ENCODE measurements around the gene ATG4C. TPM values are rescaled to one million over a fixed set of nuclear protein-coding genes. Genes with fewer than 3 reads are reported as not detected.
"Not testable (repeated sequence)": the region's sequence is repeated elsewhere in the genome, so short reads cannot be mapped to it uniquely, and the experiment has no call there.

Gene ATG4C
- polyA plus RNA-seq (ENCODE audit: insufficient read length in 3 of 3), result 10 to 100 TPM; 19.7 to 20.5 (median 20.3) TPM

- DNase-seq (ENCODE audit: low read depth in 3 of 3, low spot score in 2 of 3), result peak; percentile 93 to 95 (median 95)
Measured at GRCh38 chr1:62783736-62784508, at the start of gene ATG4C. Gene ATG4C, plus strand, starts transcription at chr1:62784132. Its CDS starts 19,655 bp downstream, at chr1:62803787.

- no peak for DNase-seq (ENCODE audit: low read depth in 3 of 3, low spot score in 2 of 3)
Measured at GRCh38 chr1:62735491-62736171, 48.3 kb upstream of the ATG4C start.

- not testable (repeated sequence) for DNase-seq (ENCODE audit: low read depth in 3 of 3, low spot score in 2 of 3)
Measured at GRCh38 chr1:62740701-62741100, 43.2 kb upstream of the ATG4C start.

GRCh38 chr1:62744611-62745577, 39.0 kb upstream of the ATG4C start:
- DNase-seq (ENCODE audit: low read depth in 3 of 3, low spot score in 2 of 3), result no peak

- DNase-seq (ENCODE audit: low read depth in 3 of 3, low spot score in 2 of 3), result peak; percentile 7 to 27 (median 16)
Measured at GRCh38 chr1:62746086-62746808, 37.7 kb upstream of the ATG4C start.

- DNase-seq (ENCODE audit: low read depth in 3 of 3, low spot score in 2 of 3), result no peak
Measured at GRCh38 chr1:62746809-62747138, 37.2 kb upstream of the ATG4C start.

- no peak for DNase-seq (ENCODE audit: low read depth in 3 of 3, low spot score in 2 of 3)
Measured at GRCh38 chr1:62753031-62753965, 30.6 kb upstream of the ATG4C start.

- DNase-seq (ENCODE audit: low read depth in 3 of 3, low spot score in 2 of 3), result not testable (repeated sequence)
Measured at GRCh38 chr1:62754938-62755337, 29.0 kb upstream of the ATG4C start.

GRCh38 chr1:62756255-62756884, 27.6 kb upstream of the ATG4C start:
- DNase-seq (ENCODE audit: low read depth in 3 of 3, low spot score in 2 of 3), result not testable (repeated sequence)

- DNase-seq (ENCODE audit: low read depth in 3 of 3, low spot score in 2 of 3), result not testable (repeated sequence)
Measured at GRCh38 chr1:62759232-62759875, 24.6 kb upstream of the ATG4C start.

GRCh38 chr1:62760021-62760782, 23.7 kb upstream of the ATG4C start:
- DNase-seq (ENCODE audit: low read depth in 3 of 3, low spot score in 2 of 3), result not testable (repeated sequence)

- DNase-seq (ENCODE audit: low read depth in 3 of 3, low spot score in 2 of 3), result not testable (repeated sequence)
Measured at GRCh38 chr1:62761223-62761870, 22.6 kb upstream of the ATG4C start.

- DNase-seq (ENCODE audit: low read depth in 3 of 3, low spot score in 2 of 3), result not testable (repeated sequence)
Measured at GRCh38 chr1:62762027-62762426, 21.9 kb upstream of the ATG4C start.

GRCh38 chr1:62765981-62766380, 18.0 kb upstream of the ATG4C start:
- DNase-seq (ENCODE audit: low read depth in 3 of 3, low spot score in 2 of 3), result no peak

GRCh38 chr1:62768551-62768950, 15.4 kb upstream of the ATG4C start:
- not testable (repeated sequence) for DNase-seq (ENCODE audit: low read depth in 3 of 3, low spot score in 2 of 3)

GRCh38 chr1:62772607-62773295, 11.2 kb upstream of the ATG4C start:
- no peak for DNase-seq (ENCODE audit: low read depth in 3 of 3, low spot score in 2 of 3)
